Stimulated activated CD4-positive, alpha-beta T cell treated with anti-CD3 and anti-CD28 coated beads, TNF-alpha, amount 100 ng/mL, for 48 hours (primary cell): ENCODE measurements around the gene PDCD10.
A peak's percentile ranks its signal among the peaks of the same experiment; 100 is the strongest.

Experiments
- DNase-seq, 3 donors: peaks; one replicate each; pipeline ENCODE4 v3.0.0-alpha.2; 2020; ENCODE audit warnings: low read depth in 3 of 3

PDCD10 gene

DNA sequence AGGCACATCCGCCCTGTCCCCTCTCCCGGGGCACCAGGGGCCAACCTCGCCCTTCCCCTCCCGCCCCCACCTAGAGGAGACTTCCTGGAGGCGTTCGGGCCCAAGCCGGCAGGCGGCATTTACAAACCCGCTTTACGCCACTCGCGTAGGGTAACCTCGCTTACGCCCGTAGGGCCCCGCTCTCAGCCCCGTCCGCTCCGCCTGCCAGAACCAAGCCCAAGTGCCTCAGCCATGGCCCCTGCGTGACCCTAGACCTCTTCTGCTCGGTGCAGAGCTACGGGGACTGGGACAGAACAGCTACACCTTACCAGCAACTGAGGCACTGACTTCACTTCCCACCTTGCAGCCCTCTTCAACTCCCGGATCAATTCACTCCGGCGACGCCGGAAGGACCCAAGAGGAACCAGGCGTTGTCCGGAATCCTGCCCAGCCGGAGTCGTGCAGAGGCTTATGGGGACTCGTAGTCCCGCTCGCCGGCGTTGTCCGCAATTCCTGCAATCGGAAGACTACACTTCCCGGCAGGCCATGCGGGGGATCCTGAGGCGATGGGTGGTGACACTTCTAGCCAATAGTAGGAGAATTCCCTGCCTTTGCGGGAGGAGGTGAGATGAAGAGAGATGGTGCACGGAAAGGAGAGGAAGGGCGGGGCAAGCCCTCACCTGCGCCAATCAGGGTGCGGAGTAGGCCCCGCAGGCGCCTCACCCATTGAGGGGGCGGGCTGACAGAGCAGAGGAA lies at the start of gene PDCD10:
Gene PDCD10, minus strand, starts transcription at position 395 of the 735 bp plus-strand sequence. CDS start 14,735 bp downstream, outside the sequence.
- peak; percentile 87 to 95 (median 89) for DNase-seq

GRCh38 chr3:167783781-167784180 lies 49.1 kb upstream of the PDCD10 start:
- DNase-seq: no peak

- no peak for DNase-seq
These were observed 45.7 kb upstream of the PDCD10 start for GRCh38 chr3:167780214-167780883.

- no peak for DNase-seq
These were observed 42.7 kb upstream of the PDCD10 start for GRCh38 chr3:167777356-167777755.

DNA sequence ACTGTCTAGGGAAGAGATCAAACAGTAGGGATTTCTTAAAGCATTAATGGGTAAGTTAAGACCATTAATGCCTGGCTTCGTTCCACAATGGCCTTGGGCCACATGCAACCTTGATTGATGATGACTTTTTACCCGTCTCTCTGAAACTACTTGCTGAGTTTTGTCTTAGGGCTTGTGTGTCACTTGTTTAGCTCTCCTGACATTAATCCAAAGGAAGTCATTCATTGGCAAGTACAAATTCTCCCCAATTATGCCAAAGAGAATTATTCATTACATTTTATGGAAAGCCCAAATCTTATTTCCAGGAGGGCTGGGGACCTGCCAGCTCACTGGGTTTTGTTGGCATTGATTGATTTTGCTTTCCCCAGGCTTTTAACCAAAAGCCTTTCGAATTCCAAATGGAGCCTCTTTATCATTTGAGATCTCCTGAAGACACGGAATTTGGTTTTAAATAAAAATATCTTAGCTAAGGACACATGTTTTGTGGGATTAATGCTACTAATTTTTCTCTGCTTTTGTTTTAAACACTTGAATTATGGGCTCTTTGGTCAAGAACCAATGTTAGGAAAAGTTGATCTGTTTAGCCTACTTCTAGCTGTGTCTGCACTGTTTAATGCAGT lies 41.5 kb upstream of the PDCD10 start:
- no peak for DNase-seq

DNA sequence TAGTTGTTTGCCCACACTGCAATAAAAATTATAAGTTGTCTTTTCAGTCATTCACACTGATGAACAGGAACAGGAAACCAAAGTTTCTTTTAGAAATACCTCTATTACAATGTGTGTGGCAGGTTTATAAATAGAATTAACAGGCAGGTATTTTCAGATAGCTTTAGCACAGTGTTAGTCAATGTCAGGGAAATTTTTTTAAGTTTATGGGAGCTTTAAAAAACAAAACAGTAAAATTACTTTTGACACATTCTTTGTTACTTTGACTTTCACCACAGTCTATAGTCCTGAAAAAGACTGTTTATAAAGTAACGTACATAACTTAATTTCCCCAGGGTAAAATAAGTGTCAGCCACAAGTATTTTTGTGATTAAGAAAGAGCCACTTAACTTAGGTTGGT lies 38.9 kb upstream of the PDCD10 start:
- no peak for DNase-seq

DNA sequence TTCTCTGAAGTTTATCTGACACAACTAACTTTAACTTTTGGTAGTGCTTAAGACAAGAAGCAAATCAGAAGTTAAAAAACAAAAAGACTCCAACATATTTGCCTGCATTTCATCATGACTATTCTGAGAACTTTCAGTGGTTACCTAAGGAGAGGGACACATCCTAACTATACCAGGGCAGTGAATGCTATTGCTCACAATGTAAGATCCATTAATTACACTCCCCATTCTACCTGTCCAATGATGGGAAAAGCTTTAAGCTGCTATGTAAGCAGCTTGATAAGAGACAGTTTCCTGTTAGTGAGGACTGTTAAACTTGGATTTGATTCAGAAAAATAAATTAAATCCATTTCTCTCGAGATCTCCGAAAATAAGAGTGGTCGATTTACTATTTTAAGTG lies 38.3 kb upstream of the PDCD10 start:
- DNase-seq: no peak

GRCh38 chr3:167762296-167762695 lies 27.6 kb upstream of the PDCD10 start:
- no peak for DNase-seq

DNA sequence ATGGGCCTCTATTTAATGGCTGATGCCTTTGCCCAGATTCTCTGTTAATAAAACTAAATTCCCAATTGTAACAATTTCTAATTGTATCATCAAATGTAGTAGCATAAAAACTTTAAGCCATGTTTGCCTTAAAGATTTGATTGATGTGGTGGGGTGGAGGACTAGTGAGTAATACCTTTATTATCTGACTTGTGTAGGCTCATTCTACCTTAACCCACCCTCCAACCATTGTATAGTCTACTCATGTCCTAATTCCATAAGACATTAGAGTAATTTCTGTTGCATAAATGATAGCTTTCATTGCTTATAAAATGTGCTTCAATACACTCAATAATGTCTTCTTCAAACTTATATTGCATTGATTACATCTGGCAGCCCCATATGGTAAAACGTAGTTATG lies 26.6 kb upstream of the PDCD10 start:
- no peak for DNase-seq

- no peak for DNase-seq
These were observed 19.4 kb upstream of the PDCD10 start for GRCh38 chr3:167754049-167754448.

- no peak for DNase-seq
These were observed 15.7 kb upstream of the PDCD10 start for GRCh38 chr3:167750272-167750971.

GRCh38 chr3:167749728-167750127 lies 15.0 kb upstream of the PDCD10 start:
- no peak for DNase-seq

DNA sequence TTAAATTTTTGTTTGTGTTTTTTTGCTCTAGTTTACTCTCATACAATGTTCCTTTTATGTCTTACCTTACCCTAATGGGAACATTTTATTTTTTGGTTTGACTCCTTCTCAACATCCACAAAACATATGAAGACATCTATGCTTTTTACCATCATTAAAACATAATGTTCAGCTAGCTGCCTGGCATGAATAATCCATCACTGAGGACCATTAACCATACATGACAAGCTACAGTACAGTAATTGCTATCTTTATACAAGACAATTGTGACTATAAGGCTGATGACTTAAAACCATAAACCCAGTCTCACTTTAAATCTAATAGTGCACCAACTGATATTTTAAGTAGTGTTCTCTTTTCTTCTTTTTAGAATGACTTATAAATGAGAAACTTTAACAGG lies 14.5 kb upstream of the PDCD10 start:
- DNase-seq: no peak

DNA sequence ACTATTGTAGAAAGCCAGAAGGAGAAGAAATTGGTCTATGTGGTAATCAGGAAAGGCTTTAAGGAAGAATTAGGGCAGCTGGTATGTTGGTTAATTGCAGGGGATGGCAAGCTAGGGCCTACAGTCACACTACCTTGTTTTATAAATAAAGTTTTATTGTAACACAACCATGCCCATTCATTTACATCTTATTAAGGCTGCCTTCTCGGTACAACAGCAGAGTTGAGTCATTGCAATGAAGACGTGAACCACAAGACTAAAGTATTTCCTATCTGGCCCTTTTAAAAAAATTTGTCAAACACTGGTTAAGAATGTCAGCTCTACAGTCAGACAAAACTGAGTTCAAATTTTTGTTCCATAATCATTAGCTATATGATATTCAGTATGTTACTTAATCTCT lies 9.1 kb upstream of the PDCD10 start:
- no peak for DNase-seq

DNA sequence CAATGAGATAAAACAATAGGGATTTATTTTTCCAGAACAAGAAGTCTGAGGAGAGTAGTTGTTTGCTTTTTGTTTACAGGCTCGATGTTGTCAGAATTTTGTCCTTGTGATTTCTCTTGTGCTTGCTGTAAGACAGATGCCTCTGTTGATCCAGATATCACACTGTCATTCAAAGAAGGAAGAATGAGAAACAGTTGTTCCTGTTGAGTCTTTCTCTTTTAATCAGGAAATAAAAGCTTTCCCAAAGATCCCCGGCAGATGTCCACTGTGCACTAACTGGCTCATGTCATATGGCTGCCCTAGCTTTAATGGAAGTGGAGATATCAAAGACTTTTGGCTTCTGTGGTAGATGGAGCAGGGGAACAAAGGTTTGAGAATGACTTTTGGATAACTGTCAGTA lies 7.6 kb upstream of the PDCD10 start:
- DNase-seq: no peak

DNA sequence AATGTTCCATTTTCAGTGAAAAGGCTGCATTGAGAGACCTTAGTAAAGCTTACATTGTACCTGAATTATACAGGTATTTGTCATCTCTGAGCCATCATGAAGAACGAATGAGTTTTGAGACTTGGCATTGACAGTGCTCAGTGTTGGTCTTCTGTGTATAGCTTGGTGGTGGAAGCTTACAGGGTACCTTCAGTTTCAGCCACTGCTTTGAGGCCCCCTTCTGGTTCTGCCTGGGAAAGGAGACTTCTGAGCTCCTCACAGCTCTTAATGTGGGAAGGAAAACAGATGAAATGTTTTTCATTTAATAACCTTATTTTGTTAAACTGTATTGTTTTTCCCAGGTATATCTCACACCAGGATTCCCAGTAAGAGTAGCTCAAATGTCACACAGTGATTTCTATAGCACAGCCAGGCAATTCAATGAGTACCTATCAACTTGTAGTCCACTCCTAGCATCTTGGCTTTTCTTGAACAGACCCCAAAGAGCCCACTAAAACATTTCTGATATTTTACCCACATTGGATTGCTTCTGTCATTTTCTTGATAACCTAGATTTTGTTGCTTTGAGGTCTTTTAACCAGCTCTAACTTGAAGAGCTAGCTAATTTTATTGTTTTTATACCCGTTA lies 6.4 kb upstream of the PDCD10 start:
- peak in 1 of 3 donors; percentile 3 for DNase-seq

DNA sequence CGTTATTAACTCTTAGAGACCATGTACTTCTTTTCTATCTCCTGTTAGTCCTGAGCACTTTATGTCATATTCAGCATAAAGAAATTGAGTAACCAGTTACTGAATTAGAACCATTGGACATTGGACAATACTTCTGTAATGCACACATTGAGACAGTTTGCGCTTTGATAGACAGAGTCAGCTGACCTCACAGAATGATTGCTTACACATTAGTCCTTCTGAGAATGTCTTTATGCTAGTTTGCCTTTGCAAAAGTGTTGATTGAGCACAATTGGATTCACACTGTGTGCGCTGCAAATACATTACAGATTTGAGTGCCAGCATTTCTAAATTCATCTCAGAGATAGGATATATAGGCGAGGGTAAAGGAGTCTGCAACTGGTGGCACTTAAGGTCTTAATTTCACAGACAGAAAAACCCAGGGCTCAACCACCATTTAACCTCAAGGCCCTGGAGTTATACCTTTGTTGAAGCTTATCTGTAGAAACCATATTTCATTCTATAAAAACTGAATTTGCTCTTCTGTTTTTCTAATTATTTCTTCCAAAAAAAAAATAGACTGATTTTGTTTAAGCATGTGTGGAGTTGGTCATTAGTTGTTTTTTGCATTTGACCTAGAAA lies 4.6 kb upstream of the PDCD10 start:
- DNase-seq: no peak

- no peak for DNase-seq
These were observed 3.3 kb upstream of the PDCD10 start for GRCh38 chr3:167738037-167738436.

GRCh38 chr3:167736997-167737396 lies 2.3 kb upstream of the PDCD10 start:
- DNase-seq: no peak

GRCh38 chr3:167736264-167736787 lies 1.6 kb upstream of the PDCD10 start:
- DNase-seq: no peak
